ENCODE results near the gene IRF8.
A peak's percentile ranks its signal among the peaks of the same experiment; 100 is the strongest.

IRF8 gene

DNA sequence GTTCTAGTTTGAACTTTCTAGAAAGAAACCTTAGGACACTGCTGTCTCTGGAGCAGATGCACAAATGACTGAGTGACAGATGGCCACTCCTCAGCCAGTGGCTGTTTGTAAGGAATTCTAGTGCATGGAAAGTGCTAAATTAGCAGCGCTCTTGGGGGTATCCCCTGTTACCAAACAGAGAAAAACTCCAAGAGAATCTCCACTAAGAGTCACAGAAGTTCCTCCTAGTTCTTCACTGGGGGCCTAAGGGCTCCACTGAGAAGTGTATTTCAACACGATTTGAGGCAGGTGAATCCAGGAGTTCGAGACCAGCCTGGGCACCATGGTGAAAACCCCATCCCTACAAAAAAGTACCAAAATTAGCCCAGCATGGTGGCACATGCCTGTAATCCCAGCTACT lies 18.1 kb upstream of the IRF8 start:
- Histone ChIP-seq H3K36me3 (ENCODE audit: control insufficient read depth, low read length) (peaks cover 9% of the 10 kb centered on the region; the same call in 1 of the 2 replicates), H3K9me2 (replicated peaks; ENCODE audit: control insufficient read depth, low read length) (no peaks in the 10 kb centered on the region), H4K20me1 (ENCODE audit: control insufficient read depth, insufficient read depth, low read depth, low read length) (no peaks in the 10 kb centered on the region), H3K4me3 (ENCODE audit: low read length) (no peak overlapping the region), H3K27ac (ENCODE audit: low read depth, low read length) (no peak overlapping the region), H3K27me3 (ENCODE audit: control insufficient read depth, low read length) (no peaks in the 10 kb centered on the region), H3K79me2 (ENCODE audit: control insufficient read depth, low read length) (no peaks in the 10 kb centered on the region), H3K4me2 (ENCODE audit: low read length) (no peak overlapping the region), H3K4me1 (ENCODE audit: control insufficient read depth, low read length) (peaks cover 41% of the 10 kb centered on the region), H3F3A (ENCODE audit: control insufficient read depth, insufficient read depth) (no peaks in the 10 kb centered on the region; the same call in 1 of the 2 replicates), H3K9me3 (ENCODE audit: control insufficient read depth, insufficient read depth, low read length) (peaks cover 11% of the 10 kb centered on the region; the same call in 1 of the 2 replicates)
- TF ChIP-seq, protein P1, sequence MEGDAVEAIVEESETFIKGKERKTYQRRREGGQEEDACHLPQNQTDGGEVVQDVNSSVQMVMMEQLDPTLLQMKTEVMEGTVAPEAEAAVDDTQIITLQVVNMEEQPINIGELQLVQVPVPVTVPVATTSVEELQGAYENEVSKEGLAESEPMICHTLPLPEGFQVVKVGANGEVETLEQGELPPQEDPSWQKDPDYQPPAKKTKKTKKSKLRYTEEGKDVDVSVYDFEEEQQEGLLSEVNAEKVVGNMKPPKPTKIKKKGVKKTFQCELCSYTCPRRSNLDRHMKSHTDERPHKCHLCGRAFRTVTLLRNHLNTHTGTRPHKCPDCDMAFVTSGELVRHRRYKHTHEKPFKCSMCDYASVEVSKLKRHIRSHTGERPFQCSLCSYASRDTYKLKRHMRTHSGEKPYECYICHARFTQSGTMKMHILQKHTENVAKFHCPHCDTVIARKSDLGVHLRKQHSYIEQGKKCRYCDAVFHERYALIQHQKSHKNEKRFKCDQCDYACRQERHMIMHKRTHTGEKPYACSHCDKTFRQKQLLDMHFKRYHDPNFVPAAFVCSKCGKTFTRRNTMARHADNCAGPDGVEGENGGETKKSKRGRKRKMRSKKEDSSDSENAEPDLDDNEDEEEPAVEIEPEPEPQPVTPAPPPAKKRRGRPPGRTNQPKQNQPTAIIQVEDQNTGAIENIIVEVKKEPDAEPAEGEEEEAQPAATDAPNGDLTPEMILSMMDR (IDR thresholded peaks at IDR 0.05; ENCODE audit: low read depth, low read length, poor library complexity, severe bottlenecking), result no peak
- TF ChIP-seq EZH2phosphoT487 (IDR thresholded peaks at IDR 0.05; ENCODE audit: borderline replicate concordance, low read length), result no peak

DNA sequence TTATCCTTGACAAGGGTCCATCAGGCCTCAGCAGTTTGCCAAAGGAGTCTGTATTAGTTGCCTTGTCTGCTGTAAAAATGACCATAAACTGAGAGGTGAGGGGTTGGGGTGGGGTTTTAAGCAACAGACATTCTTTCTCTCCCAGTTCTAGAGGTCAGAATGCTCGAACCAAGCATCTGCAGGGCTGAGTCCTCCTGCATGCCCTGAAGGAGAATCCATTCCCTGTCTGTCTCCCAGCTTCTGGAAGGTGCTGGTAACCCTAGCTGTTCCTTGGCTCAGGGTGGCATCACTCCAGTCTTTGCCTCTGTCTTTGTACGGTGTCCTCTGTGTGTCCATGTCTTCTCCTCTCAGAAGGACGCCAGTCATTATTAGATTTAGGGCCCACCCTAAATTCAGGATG lies 17.5 kb upstream of the IRF8 start:
- Histone ChIP-seq H3K4me1 (ENCODE audit: control insufficient read depth, low read length) (peaks cover 42% of the 10 kb centered on the region), H3K4me2 (ENCODE audit: low read length) (no peak overlapping the region), H4K20me1 (ENCODE audit: control insufficient read depth, insufficient read depth, low read depth, low read length) (no peaks in the 10 kb centered on the region), H3K9me2 (replicated peaks; ENCODE audit: control insufficient read depth, low read length) (no peaks in the 10 kb centered on the region), H3F3A (ENCODE audit: control insufficient read depth, insufficient read depth) (no peaks in the 10 kb centered on the region; the same call in 1 of the 2 replicates), H3K27ac (ENCODE audit: low read depth, low read length) (no peak overlapping the region), H3K79me2 (ENCODE audit: control insufficient read depth, low read length) (no peaks in the 10 kb centered on the region), H3K27me3 (ENCODE audit: control insufficient read depth, low read length) (no peaks in the 10 kb centered on the region), H3K4me3 (ENCODE audit: low read length) (no peak overlapping the region), H3K36me3 (ENCODE audit: control insufficient read depth, low read length) (peaks cover 9% of the 10 kb centered on the region; the same call in 1 of the 2 replicates), H3K9me3 (ENCODE audit: control insufficient read depth, insufficient read depth, low read length) (peaks cover 11% of the 10 kb centered on the region; the same call in 1 of the 2 replicates)
- TF ChIP-seq, protein P1 (IDR thresholded peaks at IDR 0.05; ENCODE audit: low read depth, low read length, poor library complexity, severe bottlenecking), result no peak
- no peak for TF ChIP-seq EZH2phosphoT487 (IDR thresholded peaks at IDR 0.05; ENCODE audit: borderline replicate concordance, low read length)

GRCh38 chr16:85882181-85882810 lies 16.7 kb upstream of the IRF8 start:
- Histone ChIP-seq H3F3A (ENCODE audit: control insufficient read depth, insufficient read depth) (no peaks in the 10 kb centered on the region; the same call in 1 of the 2 replicates), H4K20me1 (ENCODE audit: control insufficient read depth, insufficient read depth, low read depth, low read length) (no peaks in the 10 kb centered on the region), H3K4me1 (ENCODE audit: control insufficient read depth, low read length) (peaks cover 46% of the 10 kb centered on the region), H3K4me2 (ENCODE audit: low read length) (peak overlapping the region; percentile 18; the same call in 1 of the 2 replicates), H3K27ac (ENCODE audit: low read depth, low read length) (no peak overlapping the region), H3K79me2 (ENCODE audit: control insufficient read depth, low read length) (no peaks in the 10 kb centered on the region), H3K27me3 (ENCODE audit: control insufficient read depth, low read length) (no peaks in the 10 kb centered on the region), H3K36me3 (ENCODE audit: control insufficient read depth, low read length) (peaks cover 9% of the 10 kb centered on the region; the same call in 1 of the 2 replicates), H3K4me3 (ENCODE audit: low read length) (no peak overlapping the region), H3K9me2 (replicated peaks; ENCODE audit: control insufficient read depth, low read length) (no peaks in the 10 kb centered on the region), H3K9me3 (ENCODE audit: control insufficient read depth, insufficient read depth, low read length) (peaks cover 11% of the 10 kb centered on the region; the same call in 1 of the 2 replicates)
- TF ChIP-seq, protein P1 (IDR thresholded peaks at IDR 0.05; ENCODE audit: low read depth, low read length, poor library complexity, severe bottlenecking), result no peak
- no peak for TF ChIP-seq EZH2phosphoT487 (IDR thresholded peaks at IDR 0.05; ENCODE audit: borderline replicate concordance, low read length)

All from DOHH2 (cell line).